ENCODE data around the gene HOXC13. TPM values are rescaled to one million over a fixed set of nuclear protein-coding genes. Genes with fewer than 3 reads are reported as not detected.

Gene HOXC13, protein sequence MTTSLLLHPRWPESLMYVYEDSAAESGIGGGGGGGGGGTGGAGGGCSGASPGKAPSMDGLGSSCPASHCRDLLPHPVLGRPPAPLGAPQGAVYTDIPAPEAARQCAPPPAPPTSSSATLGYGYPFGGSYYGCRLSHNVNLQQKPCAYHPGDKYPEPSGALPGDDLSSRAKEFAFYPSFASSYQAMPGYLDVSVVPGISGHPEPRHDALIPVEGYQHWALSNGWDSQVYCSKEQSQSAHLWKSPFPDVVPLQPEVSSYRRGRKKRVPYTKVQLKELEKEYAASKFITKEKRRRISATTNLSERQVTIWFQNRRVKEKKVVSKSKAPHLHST
- not detected in 3 replicates for total RNA-seq
- long read RNA-seq = 0 reads

DNA sequence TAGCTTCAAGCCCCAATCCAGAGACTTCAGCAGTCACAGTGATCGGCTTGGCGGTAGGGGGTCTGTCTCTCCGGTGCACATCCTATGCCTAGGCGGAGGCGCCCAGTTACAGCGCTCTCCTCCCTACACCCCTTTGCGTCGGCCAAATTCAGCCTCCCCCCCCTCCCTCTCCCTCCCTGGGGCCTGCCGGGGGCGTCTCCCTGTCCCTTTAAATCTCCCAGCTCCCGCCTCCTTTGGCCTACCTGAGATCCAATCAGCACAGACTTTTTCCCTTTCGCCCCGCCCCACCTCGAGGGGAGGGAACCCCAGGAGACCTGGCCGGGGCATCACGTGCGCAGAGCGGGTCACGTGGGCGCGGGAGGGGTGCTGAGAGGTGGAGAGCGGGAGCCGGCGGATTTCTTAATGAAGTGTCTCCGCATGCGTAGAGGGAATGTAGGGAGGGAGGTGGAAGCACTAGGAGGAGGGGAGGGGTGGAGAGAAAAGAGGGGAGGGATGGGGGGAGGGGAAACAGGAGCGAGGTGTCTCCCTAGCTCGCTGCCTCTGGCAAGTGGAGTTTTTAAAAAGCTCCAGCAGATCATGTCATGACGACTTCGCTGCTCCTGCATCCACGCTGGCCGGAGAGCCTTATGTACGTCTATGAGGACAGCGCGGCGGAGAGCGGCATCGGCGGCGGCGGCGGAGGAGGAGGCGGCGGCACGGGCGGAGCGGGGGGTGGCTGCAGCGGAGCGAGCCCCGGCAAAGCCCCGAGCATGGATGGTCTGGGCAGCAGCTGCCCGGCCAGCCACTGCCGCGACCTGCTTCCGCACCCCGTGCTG lies at the start of gene HOXC13:
HOXC13 (plus strand) TSS at position 506 of the 815 bp plus-strand sequence; CDS start at position 582, 76 bp downstream.
- no peak within 1 kb of the TSS for H3K4me3 Mint-ChIP-seq (ENCODE audit: unreplicated experiment)
- TF ChIP-seq, protein P1, sequence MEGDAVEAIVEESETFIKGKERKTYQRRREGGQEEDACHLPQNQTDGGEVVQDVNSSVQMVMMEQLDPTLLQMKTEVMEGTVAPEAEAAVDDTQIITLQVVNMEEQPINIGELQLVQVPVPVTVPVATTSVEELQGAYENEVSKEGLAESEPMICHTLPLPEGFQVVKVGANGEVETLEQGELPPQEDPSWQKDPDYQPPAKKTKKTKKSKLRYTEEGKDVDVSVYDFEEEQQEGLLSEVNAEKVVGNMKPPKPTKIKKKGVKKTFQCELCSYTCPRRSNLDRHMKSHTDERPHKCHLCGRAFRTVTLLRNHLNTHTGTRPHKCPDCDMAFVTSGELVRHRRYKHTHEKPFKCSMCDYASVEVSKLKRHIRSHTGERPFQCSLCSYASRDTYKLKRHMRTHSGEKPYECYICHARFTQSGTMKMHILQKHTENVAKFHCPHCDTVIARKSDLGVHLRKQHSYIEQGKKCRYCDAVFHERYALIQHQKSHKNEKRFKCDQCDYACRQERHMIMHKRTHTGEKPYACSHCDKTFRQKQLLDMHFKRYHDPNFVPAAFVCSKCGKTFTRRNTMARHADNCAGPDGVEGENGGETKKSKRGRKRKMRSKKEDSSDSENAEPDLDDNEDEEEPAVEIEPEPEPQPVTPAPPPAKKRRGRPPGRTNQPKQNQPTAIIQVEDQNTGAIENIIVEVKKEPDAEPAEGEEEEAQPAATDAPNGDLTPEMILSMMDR (IDR thresholded peaks at IDR 0.05) = no peak
- peaks cover 85% of the 10 kb centered on the region for H3K27me3 Mint-ChIP-seq (ENCODE audit: low read depth)
- H3K4me1 Mint-ChIP-seq (ENCODE audit: low read depth) = peaks cover 6% of the 10 kb centered on the region
- H3K27ac Mint-ChIP-seq (ENCODE audit: unreplicated experiment) = no peak within 1 kb of the TSS
- H3K36me3 Mint-ChIP-seq (ENCODE audit: low read depth) = no peaks in the 10 kb centered on the region
- H3K9me3 Mint-ChIP-seq (ENCODE audit: low read depth) = no peaks in the 10 kb centered on the region
- DNase-seq (ENCODE audit: low spot score) = no peak

DNA sequence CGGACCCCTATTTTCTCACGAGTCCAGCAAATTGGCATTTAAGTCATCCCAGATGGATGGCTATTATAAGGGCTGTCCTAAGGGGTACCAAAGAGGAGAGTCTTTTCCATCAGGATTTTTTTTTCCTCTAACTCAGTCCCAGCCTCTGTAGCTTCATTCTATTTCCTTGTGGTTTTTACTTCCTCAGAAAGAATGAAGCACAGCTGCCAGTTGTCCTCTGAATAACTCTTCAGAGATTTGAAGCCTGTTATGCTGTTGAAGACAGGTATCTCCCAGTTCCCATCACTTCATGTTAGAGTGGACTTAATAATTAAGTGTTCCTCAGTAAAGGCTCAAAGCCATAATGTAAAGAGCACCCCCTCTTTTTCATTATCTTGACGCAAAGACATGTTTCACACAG lies 48.5 kb upstream of the HOXC13 start:
- H3K4me3 Mint-ChIP-seq (ENCODE audit: unreplicated experiment) = no peak overlapping the region
- peaks cover 46% of the 10 kb centered on the region for H3K27me3 Mint-ChIP-seq (ENCODE audit: low read depth)
- DNase-seq (ENCODE audit: low spot score) = no peak
- no peaks in the 10 kb centered on the region for H3K4me1 Mint-ChIP-seq (ENCODE audit: low read depth)
- H3K27ac Mint-ChIP-seq (ENCODE audit: unreplicated experiment) = no peak overlapping the region
- no peaks in the 10 kb centered on the region for H3K9me3 Mint-ChIP-seq (ENCODE audit: low read depth)
- TF ChIP-seq, protein P1 (IDR thresholded peaks at IDR 0.05) = no peak
- no peaks in the 10 kb centered on the region for H3K36me3 Mint-ChIP-seq (ENCODE audit: low read depth)

DNA sequence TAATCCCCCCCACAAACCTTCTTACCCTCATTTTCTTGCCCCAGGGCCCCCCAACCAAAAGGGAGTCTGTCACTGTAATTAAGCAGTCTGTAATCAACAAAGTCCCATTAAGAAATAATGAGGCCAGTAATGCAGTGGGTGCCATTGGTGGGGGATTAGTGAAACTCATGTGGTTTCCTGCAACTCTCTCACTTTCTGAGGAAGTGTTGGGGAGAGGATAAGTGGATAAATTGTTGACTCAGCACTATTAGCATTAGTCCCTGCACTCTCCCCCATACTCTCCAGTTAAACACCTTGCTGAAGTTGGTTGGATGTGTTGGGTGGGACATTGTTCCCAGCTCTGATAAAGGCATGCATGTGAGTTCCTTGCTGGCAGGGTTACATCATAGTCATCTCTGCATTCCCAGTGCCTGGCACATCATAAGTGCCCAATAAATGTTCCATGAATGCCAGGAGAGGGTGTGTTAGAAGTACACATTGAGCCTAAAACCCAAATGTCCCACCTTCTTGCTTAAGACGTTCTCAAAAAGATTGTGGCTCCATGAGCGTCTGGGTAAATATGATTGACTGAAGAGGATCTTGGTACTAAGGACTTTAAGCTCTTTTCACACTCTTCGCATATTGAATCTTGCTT lies 45.8 kb upstream of the HOXC13 start:
- no peak overlapping the region for H3K27ac Mint-ChIP-seq (ENCODE audit: unreplicated experiment)
- H3K4me1 Mint-ChIP-seq (ENCODE audit: low read depth) = no peaks in the 10 kb centered on the region
- DNase-seq (ENCODE audit: low spot score) = no peak
- H3K9me3 Mint-ChIP-seq (ENCODE audit: low read depth) = no peaks in the 10 kb centered on the region
- H3K27me3 Mint-ChIP-seq (ENCODE audit: low read depth) = peaks cover 40% of the 10 kb centered on the region
- no peaks in the 10 kb centered on the region for H3K36me3 Mint-ChIP-seq (ENCODE audit: low read depth)
- H3K4me3 Mint-ChIP-seq (ENCODE audit: unreplicated experiment) = no peak overlapping the region
- TF ChIP-seq, protein P1 (IDR thresholded peaks at IDR 0.05) = no peak

DNA sequence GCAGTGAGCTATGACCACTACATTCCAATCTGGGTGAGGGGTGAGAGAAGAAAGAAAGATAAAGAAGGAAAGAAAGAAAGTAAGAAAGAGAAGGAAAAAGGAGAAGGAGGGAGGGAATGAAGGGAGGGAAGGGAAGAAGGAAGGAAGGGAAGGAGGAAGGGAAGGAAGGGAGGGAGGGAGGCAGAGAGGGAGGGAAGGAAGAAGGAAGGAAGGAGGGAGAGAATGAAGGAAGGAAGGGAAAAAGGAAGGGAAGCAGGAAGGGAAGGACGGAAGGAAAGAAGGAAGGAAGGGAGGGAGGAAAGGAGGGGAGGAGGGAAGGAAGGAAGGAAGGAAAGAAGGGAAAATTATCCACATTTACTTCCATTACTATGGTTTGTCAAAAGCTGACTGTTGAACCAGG lies 39.4 kb upstream of the HOXC13 start:
- Mint-ChIP-seq H3K4me1 (ENCODE audit: low read depth) (no peaks in the 10 kb centered on the region), H3K27me3 (ENCODE audit: low read depth) (peaks cover 39% of the 10 kb centered on the region)

More for the DNA sequence above, 39.4 kb upstream of the HOXC13 start:
- no peak overlapping the region for H3K27ac Mint-ChIP-seq (ENCODE audit: unreplicated experiment)
- no peak overlapping the region for H3K4me3 Mint-ChIP-seq (ENCODE audit: unreplicated experiment)
- DNase-seq (ENCODE audit: low spot score) = no peak
- H3K9me3 Mint-ChIP-seq (ENCODE audit: low read depth) = no peaks in the 10 kb centered on the region
- TF ChIP-seq, protein P1 (IDR thresholded peaks at IDR 0.05) = no peak
- no peaks in the 10 kb centered on the region for H3K36me3 Mint-ChIP-seq (ENCODE audit: low read depth)

Measured in chondrocyte (in vitro differentiated cells).